ENCODE measurements around the gene RHCE. TPM values are rescaled to one million over a fixed set of nuclear protein-coding genes. Genes with fewer than 3 reads are reported as not detected.
A peak's percentile ranks its signal among the peaks of the same experiment; 100 is the strongest.

RHCE gene
- total and polyA plus RNA-seq, 9 of the 15 experiments (the other 6 are each of a cell fraction or from before 2014, with no cell fraction given): 5.4 to 31.5 (median 12.6) TPM

DNA sequence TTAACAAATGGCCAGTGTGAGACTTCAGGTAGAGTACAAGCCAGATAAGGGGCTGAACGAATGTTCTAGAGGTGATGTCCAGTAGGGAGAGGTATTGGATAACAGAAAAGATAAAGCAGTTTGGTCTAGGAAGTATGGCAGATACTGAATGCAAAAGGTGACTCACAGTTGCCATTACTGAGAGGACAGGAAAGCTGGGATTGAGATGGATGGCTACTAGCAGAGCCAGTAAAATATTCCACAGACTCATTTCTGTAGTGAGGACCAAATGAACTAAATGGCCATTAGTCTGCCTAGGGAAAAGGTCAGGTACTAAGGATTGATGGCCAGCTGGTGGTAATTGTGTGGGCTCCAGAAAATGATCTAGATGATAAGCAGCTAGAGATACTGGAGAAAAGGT lies 21.6 kb upstream of the RHCE start (continued):
- TF ChIP-seq, protein P1, sequence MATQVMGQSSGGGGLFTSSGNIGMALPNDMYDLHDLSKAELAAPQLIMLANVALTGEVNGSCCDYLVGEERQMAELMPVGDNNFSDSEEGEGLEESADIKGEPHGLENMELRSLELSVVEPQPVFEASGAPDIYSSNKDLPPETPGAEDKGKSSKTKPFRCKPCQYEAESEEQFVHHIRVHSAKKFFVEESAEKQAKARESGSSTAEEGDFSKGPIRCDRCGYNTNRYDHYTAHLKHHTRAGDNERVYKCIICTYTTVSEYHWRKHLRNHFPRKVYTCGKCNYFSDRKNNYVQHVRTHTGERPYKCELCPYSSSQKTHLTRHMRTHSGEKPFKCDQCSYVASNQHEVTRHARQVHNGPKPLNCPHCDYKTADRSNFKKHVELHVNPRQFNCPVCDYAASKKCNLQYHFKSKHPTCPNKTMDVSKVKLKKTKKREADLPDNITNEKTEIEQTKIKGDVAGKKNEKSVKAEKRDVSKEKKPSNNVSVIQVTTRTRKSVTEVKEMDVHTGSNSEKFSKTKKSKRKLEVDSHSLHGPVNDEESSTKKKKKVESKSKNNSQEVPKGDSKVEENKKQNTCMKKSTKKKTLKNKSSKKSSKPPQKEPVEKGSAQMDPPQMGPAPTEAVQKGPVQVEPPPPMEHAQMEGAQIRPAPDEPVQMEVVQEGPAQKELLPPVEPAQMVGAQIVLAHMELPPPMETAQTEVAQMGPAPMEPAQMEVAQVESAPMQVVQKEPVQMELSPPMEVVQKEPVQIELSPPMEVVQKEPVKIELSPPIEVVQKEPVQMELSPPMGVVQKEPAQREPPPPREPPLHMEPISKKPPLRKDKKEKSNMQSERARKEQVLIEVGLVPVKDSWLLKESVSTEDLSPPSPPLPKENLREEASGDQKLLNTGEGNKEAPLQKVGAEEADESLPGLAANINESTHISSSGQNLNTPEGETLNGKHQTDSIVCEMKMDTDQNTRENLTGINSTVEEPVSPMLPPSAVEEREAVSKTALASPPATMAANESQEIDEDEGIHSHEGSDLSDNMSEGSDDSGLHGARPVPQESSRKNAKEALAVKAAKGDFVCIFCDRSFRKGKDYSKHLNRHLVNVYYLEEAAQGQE (IDR thresholded peaks at IDR 0.05; ENCODE audit: borderline replicate concordance): peak; percentile 35; the same call in 1 of the 2 replicates
- TF ChIP-seq, protein P1 (CRISPR knock-in tag; IDR thresholded peaks at IDR 0.05; ENCODE audit: low read depth): no peak
- 0 out of 2 replicates have a peak, but pooled peaks have one; percentile 34 for TF ChIP-seq GATAD2A (IDR thresholded peaks at IDR 0.05)
- TF ChIP-seq, protein P2, sequence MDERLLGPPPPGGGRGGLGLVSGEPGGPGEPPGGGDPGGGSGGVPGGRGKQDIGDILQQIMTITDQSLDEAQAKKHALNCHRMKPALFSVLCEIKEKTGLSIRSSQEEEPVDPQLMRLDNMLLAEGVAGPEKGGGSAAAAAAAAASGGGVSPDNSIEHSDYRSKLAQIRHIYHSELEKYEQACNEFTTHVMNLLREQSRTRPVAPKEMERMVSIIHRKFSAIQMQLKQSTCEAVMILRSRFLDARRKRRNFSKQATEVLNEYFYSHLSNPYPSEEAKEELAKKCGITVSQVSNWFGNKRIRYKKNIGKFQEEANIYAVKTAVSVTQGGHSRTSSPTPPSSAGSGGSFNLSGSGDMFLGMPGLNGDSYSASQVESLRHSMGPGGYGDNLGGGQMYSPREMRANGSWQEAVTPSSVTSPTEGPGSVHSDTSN (CRISPR knock-in tag; IDR thresholded peaks at IDR 0.05; ENCODE audit: low read depth): no peak
- TF ChIP-seq, protein P2 (tag; conservative IDR thresholded peaks at IDR 0.05; ENCODE audit: low read depth): 0 out of 2 replicates have a peak, but pooled peaks have one; percentile 16
- peak; percentile 91 for TF ChIP-seq FOSL1 (tag; conservative IDR thresholded peaks at IDR 0.05)
- TF ChIP-seq TAF7 (tag; IDR thresholded peaks at IDR 0.05): no peak
- peak; percentile 17 to 48; a peak in 3 of 4 replicates for TF ChIP-seq RAD21 (CRISPR knock-in tag; conservative IDR thresholded peaks at IDR 0.05 in 1 of 2, IDR thresholded peaks at IDR 0.05 in 1 of 2)
- TF ChIP-seq FOXP1 (CRISPR knock-in tag; IDR thresholded peaks at IDR 0.05): no peak
- TF ChIP-seq DPF2 (IDR thresholded peaks at IDR 0.05): 0 out of 2 replicates have a peak, but pooled peaks have one; percentile 52
- 0 out of 2 replicates have a peak, but pooled peaks have one; percentile 39 for TF ChIP-seq NFATC3 (IDR thresholded peaks at IDR 0.05)
- peak; percentile 47; the same call in 1 of the 2 replicates for TF ChIP-seq MTA1 (IDR thresholded peaks at IDR 0.05; ENCODE audit: borderline replicate concordance)
- no peak for TF ChIP-seq PHF8 (IDR thresholded peaks at IDR 0.05; ENCODE audit: borderline replicate concordance, low read length)
- no peak for TF ChIP-seq MECOM (CRISPR knock-in tag; IDR thresholded peaks at IDR 0.05)
- TF ChIP-seq ARID1B (IDR thresholded peaks at IDR 0.05): peak; percentile 56
- TF ChIP-seq SMARCB1 (IDR thresholded peaks at IDR 0.05; ENCODE audit: insufficient read length, low read depth): no peak
- TF ChIP-seq DACH1 (IDR thresholded peaks at IDR 0.05; ENCODE audit: partially characterized antibody): peak; percentile 10
- TF ChIP-seq ZNF24 (IDR thresholded peaks at IDR 0.05): 0 out of 2 replicates have a peak, but pooled peaks have one; percentile 25
- peak; percentile 54 for TF ChIP-seq FOS (IDR thresholded peaks at IDR 0.05; ENCODE audit: extremely low read depth, insufficient read length)
- no peak for TF ChIP-seq ZNF41 (CRISPR knock-in tag; conservative IDR thresholded peaks at IDR 0.05)
- no peak for TF ChIP-seq FIP1L1 (IDR thresholded peaks at IDR 0.05; ENCODE audit: low read depth, low read length, poor library complexity, severe bottlenecking)

Data from K562 (cell line).